SK-MEL-5 (cell line): Measurements from ENCODE around the gene AZU1. TPM values are rescaled to one million over a fixed set of nuclear protein-coding genes. Genes with fewer than 3 reads are reported as not detected.

Experiments
- DNase-seq: peaks from one replicate; pipeline ENCODE4 v3.0.0-alpha.2; 2016; ENCODE audit warnings: low read depth, low spot score
- in situ Hi-C: cut with HindIII; loops from 2 replicates; pipeline ENCODE4 v1.10.0; 2016; ENCODE audit warnings: low sequenced_read_pairs, high pct_unique_total_duplicates, low pct_unique_long_range_greater_than_20kb
- polyA plus RNA-seq, 2 experiments: library from polyadenylated mRNA; depleted of rRNA; stranded (reverse); fragments of >200 nt; gene quantifications; 2 replicates each; pipeline ENCODE4 v1.2.3, GENCODE V29; 2015
- total RNA-seq: library from RNA; depleted of rRNA; stranded (reverse); fragments of >200 nt; shearing (Covaris generic); gene quantifications from 2 replicates; pipeline ENCODE4 v1.2.3, GENCODE V29; 2014; rRNA removed

AZU1 gene, protein sequence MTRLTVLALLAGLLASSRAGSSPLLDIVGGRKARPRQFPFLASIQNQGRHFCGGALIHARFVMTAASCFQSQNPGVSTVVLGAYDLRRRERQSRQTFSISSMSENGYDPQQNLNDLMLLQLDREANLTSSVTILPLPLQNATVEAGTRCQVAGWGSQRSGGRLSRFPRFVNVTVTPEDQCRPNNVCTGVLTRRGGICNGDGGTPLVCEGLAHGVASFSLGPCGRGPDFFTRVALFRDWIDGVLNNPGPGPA
- not detected in 2 replicates for total RNA-seq
- polyA plus RNA-seq (2015; cell fraction: cytosol; rRNA removed): not detected in 2 replicates
- polyA plus RNA-seq (2015; cell fraction: nucleus; rRNA removed): not detected in 2 replicates

DNA sequence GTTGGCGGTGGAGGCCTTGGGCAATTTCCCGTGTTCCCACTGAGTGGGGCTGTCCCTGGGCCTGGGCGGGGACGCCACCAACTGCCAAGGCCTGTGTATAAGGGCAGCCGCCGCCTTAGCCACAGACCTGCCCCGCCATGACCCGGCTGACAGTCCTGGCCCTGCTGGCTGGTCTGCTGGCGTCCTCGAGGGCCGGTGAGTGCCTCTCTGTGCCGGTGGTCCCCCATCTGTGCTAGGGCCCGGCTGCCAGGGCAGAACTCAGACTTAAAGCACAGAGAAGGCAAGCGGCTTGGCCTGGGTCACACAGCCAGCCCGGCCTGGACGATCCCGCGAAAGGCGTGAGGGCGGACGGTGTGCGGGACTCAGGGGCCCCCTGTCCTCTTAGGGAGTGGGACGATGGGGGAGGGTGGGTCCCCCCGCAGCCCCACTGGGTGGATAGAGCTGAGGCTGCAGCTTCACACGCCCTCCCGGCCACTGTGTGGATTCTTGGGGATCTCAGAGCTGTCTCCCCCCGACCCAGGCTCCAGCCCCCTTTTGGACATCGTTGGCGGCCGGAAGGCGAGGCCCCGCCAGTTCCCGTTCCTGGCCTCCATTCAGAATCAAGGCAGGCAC lies at the start of gene AZU1:
Gene AZU1 (plus strand): TSS at position 128 of the 612 bp plus-strand sequence. CDS start 10 bp downstream, at position 138.
- in situ Hi-C loops: no loop called here
- no peak for DNase-seq

DNA sequence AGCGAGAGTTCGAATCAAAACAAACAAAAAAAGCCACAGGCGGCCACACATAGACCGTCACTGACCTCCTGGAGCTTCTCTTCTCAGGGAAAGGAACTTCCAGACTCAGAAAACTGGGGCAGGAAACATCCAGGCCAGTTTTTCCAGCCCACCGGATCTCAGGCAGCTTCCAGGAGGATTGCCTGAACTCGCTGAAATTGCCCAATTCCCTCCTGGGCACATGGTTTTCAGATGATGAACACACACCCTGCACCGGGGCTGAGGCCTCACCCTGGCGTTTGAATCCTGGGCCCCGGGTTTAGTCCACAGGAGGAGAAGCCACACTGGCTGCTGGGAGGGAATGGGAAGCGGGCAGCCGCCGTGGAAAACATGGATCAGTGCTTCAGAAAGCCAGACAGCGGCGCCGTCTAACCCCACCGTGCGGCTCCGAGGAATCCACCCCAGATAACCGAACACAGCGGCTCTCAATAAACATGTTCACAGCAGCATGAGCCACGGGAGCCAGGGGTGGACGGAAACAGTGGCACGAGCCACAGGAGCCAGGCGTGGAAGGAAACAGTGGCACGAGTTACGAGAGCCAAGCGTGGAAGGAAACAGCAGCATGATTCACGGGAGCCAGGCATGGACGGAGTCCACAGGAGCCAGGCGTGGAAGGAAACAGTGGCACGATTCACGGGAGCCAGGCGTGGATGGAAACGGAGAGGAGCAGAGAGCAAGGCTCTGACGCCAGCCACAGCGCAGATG lies 48.6 kb upstream of the AZU1 start:
- in situ Hi-C loops: no loop called here
- peak; percentile 59 for DNase-seq

DNA sequence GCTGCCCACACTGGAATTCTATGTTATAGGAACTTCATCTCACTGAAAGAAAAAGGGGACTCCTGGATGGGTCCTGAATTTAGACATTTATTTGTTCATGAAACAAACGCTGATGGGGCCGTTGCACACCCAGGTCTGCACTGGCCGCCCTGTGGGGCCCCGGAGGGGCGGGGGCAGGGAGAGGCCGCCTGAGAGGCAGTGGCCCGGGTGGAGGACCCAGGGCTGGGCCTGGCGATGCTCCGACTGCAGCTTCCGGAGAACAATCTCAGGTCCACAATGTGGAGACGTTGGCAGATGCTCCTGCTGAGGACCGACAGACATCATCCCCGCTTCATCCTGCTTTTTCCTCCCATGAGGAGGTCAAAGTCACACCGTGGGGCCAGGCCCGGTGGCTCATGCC lies 46.7 kb upstream of the AZU1 start:
- DNase-seq: no peak

GRCh38 chr19:781800-782184 lies 45.8 kb upstream of the AZU1 start:
- in situ Hi-C loops: no loop called here
- no peak for DNase-seq

More for the DNA sequence above, 46.7 kb upstream of the AZU1 start:
- in situ Hi-C loops: no loop called here

DNA sequence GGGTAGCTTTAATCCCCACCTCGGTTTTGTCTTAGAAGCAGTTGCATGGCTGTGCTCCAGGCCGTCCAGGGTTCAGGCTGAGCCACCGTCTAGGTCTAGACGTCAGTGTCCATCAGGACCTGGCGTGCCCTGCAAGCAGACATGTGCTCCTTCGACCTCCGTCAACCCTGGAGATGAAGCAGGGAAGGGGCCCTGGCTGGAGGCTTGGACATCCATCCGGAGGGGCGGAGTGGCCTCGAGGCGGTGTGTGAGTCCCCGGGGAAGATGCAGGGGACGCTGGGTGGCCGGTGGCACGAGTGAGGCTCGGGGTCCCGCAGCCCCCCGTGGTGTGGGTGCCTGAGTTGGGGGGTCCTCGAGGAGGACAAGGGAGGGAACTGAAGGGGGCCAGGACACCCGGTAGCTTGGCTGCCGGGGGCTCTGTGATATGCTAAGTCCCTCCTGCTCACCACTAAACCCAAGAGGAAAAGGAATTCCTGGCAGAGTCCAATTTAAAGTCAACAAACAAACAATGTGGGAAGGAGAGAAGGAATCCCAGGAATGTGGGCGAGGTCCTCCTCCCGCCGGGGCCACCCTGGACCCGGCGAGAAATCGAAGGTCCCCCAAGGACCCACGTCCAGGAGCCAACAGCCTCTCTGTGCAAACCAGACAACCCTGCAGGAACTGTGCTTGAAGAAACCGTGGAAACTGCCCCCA lies 45.3 kb upstream of the AZU1 start:
- no peak for DNase-seq
- in situ Hi-C loops: no loop called here

DNA sequence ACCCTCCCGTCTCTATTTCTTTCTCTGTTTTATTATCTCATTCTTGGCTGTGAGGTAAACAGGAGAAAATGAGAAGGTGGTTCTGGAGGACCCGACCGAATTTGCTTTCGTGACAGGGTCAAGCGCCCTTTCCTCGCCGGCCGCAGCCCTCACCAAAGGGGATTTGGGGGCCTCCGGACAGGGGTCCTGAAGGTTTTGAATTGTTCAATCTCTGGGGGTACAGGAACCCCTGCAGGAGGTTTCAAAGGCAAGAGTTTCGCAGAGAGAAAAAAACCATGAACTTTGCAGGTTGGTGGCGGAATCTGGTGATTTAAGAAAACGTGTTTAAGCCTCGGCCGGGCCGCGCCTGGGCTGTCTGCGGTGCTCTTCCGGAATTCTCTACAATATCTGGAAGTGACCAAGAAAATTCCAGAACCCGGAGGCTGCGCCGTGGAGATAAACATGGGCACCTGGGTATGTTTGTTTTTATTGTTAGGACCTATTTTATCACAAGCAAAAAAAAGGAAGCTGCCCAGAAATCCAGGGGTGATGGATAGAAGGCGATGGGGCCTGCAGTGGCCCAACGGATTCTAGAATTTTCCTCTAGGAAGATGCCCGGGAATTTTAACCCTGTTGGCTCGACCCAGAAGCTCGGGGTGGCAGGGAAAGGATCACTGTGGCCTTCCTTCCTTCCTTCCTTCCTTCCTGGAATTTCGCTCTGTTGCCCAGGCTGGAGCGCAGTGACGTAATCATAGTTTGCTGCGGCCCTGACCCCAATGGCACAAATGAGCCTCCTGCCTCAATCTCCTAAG lies 44.6 kb upstream of the AZU1 start:
- DNase-seq: no peak
- in situ Hi-C loops: no loop called here

GRCh38 chr19:784541-784940 lies 43.1 kb upstream of the AZU1 start:
- in situ Hi-C loops: no loop called here
- no peak for DNase-seq

GRCh38 chr19:787536-787935 lies 40.1 kb upstream of the AZU1 start:
- in situ Hi-C loops: no loop called here
- no peak for DNase-seq

GRCh38 chr19:788686-788982 lies 39.0 kb upstream of the AZU1 start:
- in situ Hi-C loops: no loop called here

DNA sequence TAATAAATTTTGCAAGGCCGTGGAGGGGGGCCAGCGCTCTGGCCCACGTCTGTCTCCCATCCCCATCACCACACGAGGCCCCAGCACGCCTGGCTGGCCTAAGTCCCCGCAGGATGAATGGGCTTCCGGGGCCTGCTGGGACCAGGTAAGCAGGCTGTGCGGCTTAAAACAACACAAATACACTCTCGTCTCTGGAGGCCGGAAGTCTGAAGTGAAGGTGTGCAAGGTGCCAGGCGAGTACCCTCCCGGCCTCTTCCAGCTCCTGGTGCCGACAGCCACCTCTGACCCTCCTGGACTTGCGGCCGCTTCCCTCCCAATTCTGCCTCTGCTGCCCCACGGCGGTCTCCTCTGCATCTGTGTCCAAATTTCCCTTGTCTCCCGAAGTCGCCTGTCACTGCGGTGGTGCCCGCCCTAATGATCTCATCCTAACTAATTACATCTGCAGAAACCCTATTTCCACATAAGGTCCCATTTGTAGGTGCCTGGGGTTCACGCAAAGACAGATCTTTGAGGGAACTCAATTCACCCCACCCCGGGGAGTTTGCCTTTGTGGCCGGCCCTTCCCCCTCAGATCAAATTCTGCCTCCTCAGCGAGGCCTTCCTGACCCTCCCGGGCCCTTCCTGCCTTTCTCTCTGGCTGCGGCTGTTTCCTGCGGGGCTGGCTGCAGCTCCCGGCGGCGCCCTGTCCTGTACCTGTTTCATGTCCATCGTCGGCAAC lies 38.5 kb upstream of the AZU1 start:
- no peak for DNase-seq
- in situ Hi-C loops: no loop called here

More at GRCh38 chr19:788686-788982, 39.0 kb upstream of the AZU1 start:
- no peak for DNase-seq

- in situ Hi-C loops: no loop called here
- no peak for DNase-seq
These were observed 38.0 kb upstream of the AZU1 start for GRCh38 chr19:789701-790060.

DNA sequence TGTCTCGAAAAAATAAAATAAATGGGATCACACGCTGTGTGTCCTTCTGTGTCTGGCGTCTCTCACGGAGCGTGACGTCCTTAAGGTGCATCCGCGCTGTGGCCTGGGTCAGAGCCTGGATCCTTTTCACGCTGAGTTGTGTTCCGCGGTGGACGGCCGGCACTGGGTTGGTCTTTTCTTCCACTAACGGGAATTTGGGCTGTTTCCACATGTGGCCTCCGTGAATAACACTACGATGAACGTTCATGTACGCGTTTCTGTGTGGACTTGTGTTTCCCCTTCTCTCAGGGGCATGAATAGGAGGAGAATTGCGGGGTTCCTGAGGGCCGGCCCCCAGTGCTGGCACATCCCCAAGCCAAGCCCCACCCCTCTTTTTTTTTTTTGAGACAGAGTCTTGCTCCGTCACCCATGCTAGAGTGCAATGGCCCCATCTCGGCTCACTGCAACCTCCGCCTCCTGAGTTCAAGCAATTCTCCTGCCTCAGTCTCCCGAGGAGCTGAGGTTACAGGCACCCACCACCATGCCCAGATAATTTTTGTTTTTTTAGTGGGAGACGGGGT lies 36.5 kb upstream of the AZU1 start:
- in situ Hi-C loops: no loop called here
- DNase-seq: no peak

- in situ Hi-C loops: no loop called here
- DNase-seq: no peak
These were observed 35.9 kb upstream of the AZU1 start for GRCh38 chr19:791567-792305.

- no peak for DNase-seq
- in situ Hi-C loops: no loop called here
These were observed 35.2 kb upstream of the AZU1 start for GRCh38 chr19:792306-792885.

GRCh38 chr19:793806-794205 lies 33.8 kb upstream of the AZU1 start:
- in situ Hi-C loops: no loop called here
- no peak for DNase-seq

GRCh38 chr19:795073-795611 lies 32.5 kb upstream of the AZU1 start:
- DNase-seq: no peak
- in situ Hi-C loops: no loop called here
